Measurements from ENCODE around the gene LRRC8B. TPM values are rescaled to one million over a fixed set of nuclear protein-coding genes. Genes with fewer than 3 reads are reported as not detected.

Gene LRRC8B
- total RNA-seq, 2 donors from 2014 or later: 5.5 to 6.5 TPM

- Histone ChIP-seq H3K4me1 (ENCODE audit: control insufficient read depth in 1 of 2, low read depth in 2 of 2) (peaks cover 0 to 9% of the 10 kb centered on the region in 2 donors), H3K27ac (no peak overlapping the region), H3K36me3 (no peaks in the 10 kb centered on the region), H3K27me3 (replicated peaks; ENCODE audit: insufficient read depth) (no peaks in the 10 kb centered on the region), H3K4me3 (no peak overlapping the region), H3K9me3 (no peaks in the 10 kb centered on the region)
- ATAC-seq (ENCODE audit: insufficient number of reproducible peaks, low FRiP score, low read depth) (no peak), DNase-seq (ENCODE audit: low spot score) (no peak)
- TF ChIP-seq CTCF (IDR thresholded peaks at IDR 0.05): no peak
Measured at GRCh38 chr1:89545264-89546038, 20.8 kb downstream of the LRRC8B start.

DNA sequence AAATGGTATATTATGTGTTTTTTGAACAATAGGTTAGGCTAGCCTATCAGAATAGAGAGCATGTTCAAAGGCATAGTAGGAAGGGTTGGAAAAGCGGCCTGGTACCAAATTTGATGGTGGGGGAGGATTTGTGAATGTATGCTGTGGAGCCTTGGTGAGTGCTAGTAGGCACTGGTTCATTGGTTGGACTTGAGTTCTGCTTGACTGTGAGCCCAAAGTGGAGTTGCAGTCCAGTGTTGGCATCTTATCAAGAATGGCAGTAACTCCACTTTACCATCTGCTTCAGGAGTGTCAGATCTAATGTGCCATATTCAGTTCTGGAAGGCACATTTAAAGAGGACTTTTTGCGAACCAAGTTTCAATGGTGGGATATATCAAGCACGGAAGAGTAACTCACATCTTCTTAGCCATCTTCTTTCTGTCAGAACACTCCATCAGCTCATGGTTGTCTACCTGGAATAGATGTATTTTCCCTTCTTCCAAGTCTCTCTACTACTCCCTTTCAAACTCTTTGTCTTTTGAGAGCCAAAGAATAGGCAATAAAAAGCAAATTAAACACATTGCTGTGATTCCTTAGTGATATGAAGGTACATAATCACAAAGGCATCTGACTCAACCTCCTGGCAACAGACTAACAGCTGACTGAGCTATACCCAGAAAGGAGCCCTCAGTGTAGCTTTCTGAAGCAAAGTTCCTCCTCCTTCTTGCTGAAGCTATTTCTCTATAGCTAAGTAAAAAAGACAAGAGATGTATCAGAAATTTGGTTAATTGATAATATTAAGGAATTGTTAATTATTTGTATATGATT, 21.7 kb downstream of the LRRC8B start:
- no peaks in the 10 kb centered on the region for H3K36me3 ChIP-seq
- H3K9me3 ChIP-seq: no peaks in the 10 kb centered on the region
- H3K4me3 ChIP-seq: no peak overlapping the region
- no peak for TF ChIP-seq CTCF (IDR thresholded peaks at IDR 0.05)
- DNase-seq (ENCODE audit: low spot score) (no peak), ATAC-seq (ENCODE audit: insufficient number of reproducible peaks, low FRiP score, low read depth) (no peak)
- no peak overlapping the region for H3K27ac ChIP-seq
- H3K4me1 ChIP-seq (ENCODE audit: control insufficient read depth in 1 of 2, low read depth in 2 of 2): peaks cover 0 to 9% of the 10 kb centered on the region in 2 donors
- H3K27me3 ChIP-seq (replicated peaks; ENCODE audit: insufficient read depth): no peaks in the 10 kb centered on the region

- Histone ChIP-seq H3K36me3 (no peaks in the 10 kb centered on the region), H3K9me3 (no peaks in the 10 kb centered on the region), H3K4me3 (no peak overlapping the region), H3K4me1 (ENCODE audit: control insufficient read depth in 1 of 2, low read depth in 2 of 2) (peaks cover 0 to 9% of the 10 kb centered on the region in 2 donors), H3K27me3 (replicated peaks; ENCODE audit: insufficient read depth) (no peaks in the 10 kb centered on the region), H3K27ac (no peak overlapping the region)
- TF ChIP-seq CTCF (IDR thresholded peaks at IDR 0.05): no peak
- DNase-seq (ENCODE audit: low spot score) (no peak), ATAC-seq (ENCODE audit: insufficient number of reproducible peaks, low FRiP score, low read depth) (no peak)
Measured at GRCh38 chr1:89546934-89547562, 22.4 kb downstream of the LRRC8B start.

DNA sequence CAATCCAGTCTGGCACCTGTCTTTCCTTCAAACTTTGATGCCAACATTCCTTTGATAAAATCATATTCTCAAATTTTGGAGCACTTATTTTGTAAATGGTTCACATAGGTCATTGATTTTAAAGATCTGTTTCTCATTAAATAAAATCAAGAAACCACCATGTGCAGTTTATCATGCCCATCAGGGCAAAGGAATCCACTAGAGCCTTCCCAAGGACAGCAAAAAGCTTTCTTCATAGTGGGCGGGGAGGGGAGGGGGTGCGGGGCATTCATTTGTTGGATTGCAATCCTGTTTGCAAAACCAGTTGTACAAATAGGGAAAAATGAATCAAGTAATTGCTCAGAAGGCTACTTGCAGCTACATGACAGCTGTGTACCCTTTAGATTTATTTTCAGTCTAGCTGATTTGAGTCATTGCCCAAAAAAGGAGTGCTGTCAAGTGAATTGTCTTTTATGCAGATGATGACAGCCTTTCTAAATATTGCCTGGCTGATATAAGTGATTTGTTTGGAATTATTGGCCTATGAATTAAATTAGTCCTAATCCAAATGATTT, 23.0 kb downstream of the LRRC8B start:
- ATAC-seq (ENCODE audit: insufficient number of reproducible peaks, low FRiP score, low read depth): no peak
- H3K36me3 ChIP-seq: no peaks in the 10 kb centered on the region
- no peak overlapping the region for H3K4me3 ChIP-seq
- H3K4me1 ChIP-seq (ENCODE audit: control insufficient read depth in 1 of 2, low read depth in 2 of 2): peaks cover 4 to 9% of the 10 kb centered on the region in 2 donors
- H3K9me3 ChIP-seq: no peaks in the 10 kb centered on the region
- no peak for TF ChIP-seq CTCF (IDR thresholded peaks at IDR 0.05)
- H3K27me3 ChIP-seq (replicated peaks; ENCODE audit: insufficient read depth): no peaks in the 10 kb centered on the region
- DNase-seq (ENCODE audit: low spot score): no peak
- H3K27ac ChIP-seq: no peak overlapping the region

Data from thoracic aorta (tissue), 2 donors.